Activated CD4-positive, alpha-beta T cell treated with anti-CD3 and anti-CD28 coated beads, Interleukin-2, amount 50 U/mL, for 1 hour (primary cell): ENCODE results near the gene TBC1D1.

Source experiments
- DNase-seq: peaks from one replicate; pipeline ENCODE4 v3.0.0-alpha.2; 2020

The TBC1D1 gene

GRCh38 chr4:37995299-37995821 is 104.5 kb downstream of the TBC1D1 start:
- DNase-seq: no peak

GRCh38 chr4:37995981-37996775 is 105.3 kb downstream of the TBC1D1 start:
- no peak for DNase-seq

GRCh38 chr4:37998226-37998625 is 107.3 kb downstream of the TBC1D1 start:
- no peak for DNase-seq

- DNase-seq: no peak
Observed at GRCh38 chr4:37999000-37999716, 108.3 kb downstream of the TBC1D1 start.

GRCh38 chr4:37999965-38000364 is 109.1 kb downstream of the TBC1D1 start:
- DNase-seq: no peak

GRCh38 chr4:38001927-38002326 is 111.0 kb downstream of the TBC1D1 start:
- no peak for DNase-seq

GRCh38 chr4:38002451-38003071 is 111.7 kb downstream of the TBC1D1 start:
- DNase-seq: no peak

- no peak for DNase-seq
Observed at GRCh38 chr4:38003102-38003501, 112.2 kb downstream of the TBC1D1 start.

- no peak for DNase-seq
Observed at GRCh38 chr4:38003628-38004027, 112.7 kb downstream of the TBC1D1 start.

GRCh38 chr4:38004062-38004461 is 113.2 kb downstream of the TBC1D1 start:
- no peak for DNase-seq

- no peak for DNase-seq
Observed at GRCh38 chr4:38004887-38005286, 114.0 kb downstream of the TBC1D1 start.

- DNase-seq: no peak
Observed at GRCh38 chr4:38005637-38006036, 114.8 kb downstream of the TBC1D1 start.

GRCh38 chr4:38007645-38008044 is 116.8 kb downstream of the TBC1D1 start:
- DNase-seq: no peak

- DNase-seq: no peak
Observed at GRCh38 chr4:38008571-38009021, 117.7 kb downstream of the TBC1D1 start.

GRCh38 chr4:38009421-38009820 is 118.5 kb downstream of the TBC1D1 start:
- no peak for DNase-seq

- no peak for DNase-seq
Observed at GRCh38 chr4:38009949-38010348, 119.1 kb downstream of the TBC1D1 start.

GRCh38 chr4:38011511-38012162 is 120.8 kb downstream of the TBC1D1 start:
- DNase-seq: no peak

GRCh38 chr4:38013461-38014366 is 122.8 kb downstream of the TBC1D1 start:
- no peak for DNase-seq

GRCh38 chr4:38014421-38014852 is 123.6 kb downstream of the TBC1D1 start:
- DNase-seq: no peak

GRCh38 chr4:38015886-38016515 is 125.1 kb downstream of the TBC1D1 start:
- DNase-seq: no peak

- no peak for DNase-seq
Observed at GRCh38 chr4:38016698-38017097, 125.8 kb downstream of the TBC1D1 start.
